ENCODE results near the gene CCDC134. TPM values are rescaled to one million over a fixed set of nuclear protein-coding genes. Genes with fewer than 3 reads are reported as not detected.

CCDC134 gene
- total RNA-seq, result 1 to 10 TPM; 1.6 to 3.5 (median 3.4) TPM

GRCh38 chr22:41800348-41801146, at the start of gene CCDC134:
Gene CCDC134, plus strand, starts transcription at chr22:41800679. Its CDS starts 8,212 bp downstream, at chr22:41808891.
- DNase-seq (ENCODE audit: low spot score), result peak; percentile 71
- ATAC-seq (ENCODE audit: low FRiP score), result peak; percentile 95
- TF ChIP-seq CTCF (IDR thresholded peaks at IDR 0.05), result no peak

GRCh38 chr22:41752011-41752970, 48.2 kb upstream of the CCDC134 start:
- DNase-seq (ENCODE audit: low spot score) (no peak), ATAC-seq (ENCODE audit: low FRiP score) (no peak)
- no peak for TF ChIP-seq CTCF (IDR thresholded peaks at IDR 0.05)

- DNase-seq (ENCODE audit: low spot score) (no peak), ATAC-seq (ENCODE audit: low FRiP score) (no peak)
- TF ChIP-seq CTCF (IDR thresholded peaks at IDR 0.05), result no peak
Measured at GRCh38 chr22:41753984-41754383, 46.5 kb upstream of the CCDC134 start.

- TF ChIP-seq CTCF (IDR thresholded peaks at IDR 0.05), result no peak
- ATAC-seq (ENCODE audit: low FRiP score) (no peak), DNase-seq (ENCODE audit: low spot score) (no peak)
Measured at GRCh38 chr22:41757502-41757901, 43.0 kb upstream of the CCDC134 start.

- DNase-seq (ENCODE audit: low spot score) (no peak), ATAC-seq (ENCODE audit: low FRiP score) (no peak)
- TF ChIP-seq CTCF (IDR thresholded peaks at IDR 0.05), result no peak
Measured at GRCh38 chr22:41758231-41758630, 42.2 kb upstream of the CCDC134 start.

GRCh38 chr22:41762980-41763779, 37.3 kb upstream of the CCDC134 start:
- ATAC-seq (ENCODE audit: low FRiP score) (no peak), DNase-seq (ENCODE audit: low spot score) (no peak)
- TF ChIP-seq CTCF (IDR thresholded peaks at IDR 0.05), result no peak

Measured in omental fat pad (tissue), 4 donors.